GM21619 (cell line): Measurements from ENCODE around the gene MLH1.
A peak's percentile ranks its signal among the peaks of the same experiment; 100 is the strongest.

Experiments used
- ATAC-seq: cut with Tn5 transposase; IDR thresholded peaks from one replicate; pipeline ENCODE4 v1.9.1; 2021; ENCODE audit not compliant: unreplicated experiment

The MLH1 gene

GRCh38 chr3:36973139-36973538 lies 20.2 kb upstream of the MLH1 start:
- no peak for ATAC-seq

DNA sequence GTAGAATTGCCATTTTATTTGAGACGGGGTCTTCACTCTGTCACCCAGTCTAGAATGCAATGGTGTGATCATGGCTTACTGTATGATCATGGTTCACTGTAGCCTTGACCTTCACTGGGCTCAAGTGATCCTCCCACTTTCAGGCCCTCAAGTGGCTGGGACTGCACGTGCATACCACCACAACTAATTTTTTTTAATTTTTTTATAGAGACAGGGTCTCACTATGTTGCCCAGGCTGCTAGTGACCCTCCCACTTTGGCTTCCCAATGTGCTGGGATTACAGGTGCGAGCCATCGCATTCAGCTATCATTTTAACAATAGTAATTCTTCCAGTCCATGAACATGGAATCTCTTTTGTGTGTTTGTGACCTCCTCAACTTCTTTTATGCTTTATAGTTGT lies 12.3 kb upstream of the MLH1 start:
- no peak for ATAC-seq

- no peak for ATAC-seq
Observed at GRCh38 chr3:36988356-36988755, 5.0 kb upstream of the MLH1 start.

- no peak for ATAC-seq
Observed at GRCh38 chr3:36989005-36989404, 4.3 kb upstream of the MLH1 start.

- ATAC-seq: no peak
Observed at GRCh38 chr3:36989568-36989967, 3.8 kb upstream of the MLH1 start.

GRCh38 chr3:36991147-36991546 lies 2.2 kb upstream of the MLH1 start:
- ATAC-seq: no peak

- no peak for ATAC-seq
Observed at GRCh38 chr3:36991923-36992805, 1.2 kb upstream of the MLH1 start.

DNA sequence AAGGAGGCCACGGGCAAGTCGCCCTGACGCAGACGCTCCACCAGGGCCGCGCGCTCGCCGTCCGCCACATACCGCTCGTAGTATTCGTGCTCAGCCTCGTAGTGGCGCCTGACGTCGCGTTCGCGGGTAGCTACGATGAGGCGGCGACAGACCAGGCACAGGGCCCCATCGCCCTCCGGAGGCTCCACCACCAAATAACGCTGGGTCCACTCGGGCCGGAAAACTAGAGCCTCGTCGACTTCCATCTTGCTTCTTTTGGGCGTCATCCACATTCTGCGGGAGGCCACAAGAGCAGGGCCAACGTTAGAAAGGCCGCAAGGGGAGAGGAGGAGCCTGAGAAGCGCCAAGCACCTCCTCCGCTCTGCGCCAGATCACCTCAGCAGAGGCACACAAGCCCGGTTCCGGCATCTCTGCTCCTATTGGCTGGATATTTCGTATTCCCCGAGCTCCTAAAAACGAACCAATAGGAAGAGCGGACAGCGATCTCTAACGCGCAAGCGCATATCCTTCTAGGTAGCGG lies 452 bp upstream of the MLH1 start, which contains the start of gene EPM2AIP1:
TSS of gene EPM2AIP1 (minus strand) at position 326 of the 520 bp plus-strand sequence. CDS start at position 272, 54 bp downstream.
- ATAC-seq: peak; percentile 84

DNA sequence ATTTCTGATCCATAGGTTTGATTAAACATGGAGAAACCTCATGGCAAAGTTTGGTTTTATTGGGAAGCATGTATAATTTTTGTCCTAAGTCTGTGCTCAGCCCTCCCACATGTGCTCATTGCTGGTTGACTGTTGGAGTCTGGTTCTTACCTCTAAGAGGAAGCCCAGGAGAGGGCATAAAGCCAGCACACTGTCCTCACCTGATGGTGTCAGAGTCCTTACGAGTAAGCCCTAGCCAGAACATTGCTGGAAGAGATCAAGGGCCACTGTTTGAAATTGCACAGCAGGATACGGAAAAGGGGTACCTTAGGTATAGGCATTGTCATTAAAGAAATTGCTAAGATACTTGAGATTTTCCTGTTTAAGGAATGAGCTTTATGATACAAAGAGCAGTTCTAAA lies 21.3 kb downstream of the MLH1 start:
- ATAC-seq: no peak

- ATAC-seq: no peak
Observed at GRCh38 chr3:37015642-37016041, 22.3 kb downstream of the MLH1 start.

DNA sequence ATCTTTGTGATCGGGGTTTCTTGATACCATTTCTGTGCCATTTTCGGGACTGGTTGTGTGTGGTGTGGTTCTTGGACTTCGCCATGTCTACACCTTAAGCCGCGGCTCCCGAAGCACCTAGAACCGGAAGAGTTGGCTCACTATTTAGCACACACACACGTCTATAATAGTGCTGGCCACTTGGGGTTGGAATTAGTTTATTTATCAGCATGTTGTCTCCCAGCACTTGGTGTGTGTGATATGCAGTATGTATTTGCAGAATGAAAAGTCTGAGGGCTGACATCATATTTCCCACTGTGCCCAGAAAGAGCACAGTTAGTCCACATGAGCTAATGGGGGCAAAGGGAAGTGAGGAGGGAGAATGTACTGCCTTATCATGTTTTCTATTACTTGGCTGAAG lies 23.6 kb downstream of the MLH1 start:
- ATAC-seq: no peak

- no peak for ATAC-seq
Observed at GRCh38 chr3:37017683-37018082, 24.4 kb downstream of the MLH1 start.

- ATAC-seq: no peak
Observed at GRCh38 chr3:37024092-37024491, 30.8 kb downstream of the MLH1 start.

DNA sequence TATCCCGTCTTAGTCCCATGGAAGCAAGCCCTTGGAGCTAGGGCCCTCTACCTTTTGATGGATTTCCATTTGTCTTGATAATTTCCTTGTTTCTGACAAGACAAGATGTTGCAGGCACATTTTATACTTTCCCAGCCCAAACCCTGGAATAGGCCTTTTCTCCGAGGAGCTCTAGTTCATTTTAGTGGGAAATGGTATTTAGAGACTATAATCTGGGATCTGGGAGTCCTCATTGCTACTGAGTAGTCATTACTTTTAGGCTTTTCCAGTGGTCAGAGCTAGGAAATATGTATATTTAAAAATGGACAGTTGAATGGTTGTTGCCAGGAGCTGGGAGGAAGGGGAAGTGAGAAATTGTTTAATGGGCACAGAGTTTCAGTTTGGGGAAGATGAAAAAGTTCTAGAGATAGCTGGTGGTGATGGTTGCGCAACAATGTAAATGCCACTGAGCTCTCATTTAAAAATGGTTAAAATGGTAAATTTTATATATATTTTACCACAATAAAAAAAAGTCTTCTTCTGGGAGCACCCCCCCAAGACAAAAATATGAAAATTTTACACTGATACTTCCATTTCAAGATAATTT lies 31.6 kb downstream of the MLH1 start:
- ATAC-seq: no peak

GRCh38 chr3:37025561-37026335 lies 32.4 kb downstream of the MLH1 start:
- no peak for ATAC-seq

DNA sequence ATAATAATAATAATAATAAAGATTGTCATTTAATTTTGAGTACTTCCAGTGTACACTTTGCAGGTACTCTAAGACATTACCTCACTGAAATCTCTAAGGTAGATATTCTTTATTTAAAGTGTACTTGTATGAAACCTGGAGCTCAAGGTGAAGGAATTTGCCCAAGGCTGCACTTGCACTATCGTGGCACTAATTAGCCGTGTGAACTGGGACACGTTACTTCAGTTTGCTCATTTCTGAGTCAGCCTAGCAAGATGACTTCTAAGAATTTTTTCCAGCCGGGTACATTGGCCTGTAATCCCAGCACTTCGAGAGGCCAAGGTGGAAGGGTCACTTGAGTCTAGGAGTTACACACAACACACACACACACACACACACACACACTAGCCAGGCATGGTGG lies 33.5 kb downstream of the MLH1 start:
- ATAC-seq: no peak

DNA sequence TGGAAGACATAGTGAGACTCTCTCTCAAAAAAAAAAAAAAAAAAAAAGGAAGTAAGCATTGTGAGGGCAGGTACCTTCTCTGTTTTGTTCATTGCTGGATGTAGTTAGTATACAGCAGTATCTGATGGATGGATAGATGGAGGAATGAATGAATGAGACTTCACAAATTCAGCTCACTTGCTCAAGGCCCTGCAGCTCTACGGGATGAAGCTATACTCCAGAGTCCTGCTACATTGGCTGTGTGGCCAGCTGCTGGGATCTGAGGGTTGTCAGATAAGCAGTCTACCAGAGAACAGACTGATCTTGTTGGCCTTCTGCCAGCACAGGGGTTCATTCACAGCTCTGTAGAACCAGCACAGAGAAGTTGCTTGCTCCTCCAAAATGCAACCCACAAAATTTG lies 35.0 kb downstream of the MLH1 start:
- no peak for ATAC-seq

GRCh38 chr3:37029111-37029510 lies 35.8 kb downstream of the MLH1 start:
- no peak for ATAC-seq

DNA sequence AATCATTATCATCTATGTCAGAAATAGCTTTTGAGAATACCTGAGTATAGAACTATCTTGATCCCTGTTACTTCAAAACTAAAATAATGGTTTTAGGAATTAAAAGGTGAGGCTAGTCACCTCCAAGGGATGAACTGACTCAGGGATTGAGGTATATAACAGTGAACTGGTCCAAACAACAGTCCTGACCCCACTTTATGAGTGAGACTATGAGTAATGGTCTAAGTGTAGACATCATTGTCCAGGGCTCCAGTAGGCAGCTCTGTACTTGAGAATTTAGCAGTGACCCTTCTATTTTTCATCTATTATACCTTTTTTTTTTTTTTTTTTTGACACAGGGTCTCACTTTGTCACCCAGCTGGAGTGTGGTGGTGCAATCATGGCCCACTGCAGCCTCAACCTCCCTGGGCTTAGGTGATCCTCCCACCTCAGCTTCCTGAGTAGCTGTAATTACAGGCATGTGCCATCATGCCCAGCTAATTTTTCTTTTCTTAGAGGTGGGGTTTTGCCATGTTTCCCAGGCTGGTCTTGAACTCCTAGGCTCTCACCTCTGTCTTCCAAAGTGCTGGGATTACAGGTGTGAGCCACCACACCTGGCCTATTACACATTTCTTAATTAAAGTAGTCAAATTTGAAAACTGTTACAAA lies 36.3 kb downstream of the MLH1 start:
- no peak for ATAC-seq

DNA sequence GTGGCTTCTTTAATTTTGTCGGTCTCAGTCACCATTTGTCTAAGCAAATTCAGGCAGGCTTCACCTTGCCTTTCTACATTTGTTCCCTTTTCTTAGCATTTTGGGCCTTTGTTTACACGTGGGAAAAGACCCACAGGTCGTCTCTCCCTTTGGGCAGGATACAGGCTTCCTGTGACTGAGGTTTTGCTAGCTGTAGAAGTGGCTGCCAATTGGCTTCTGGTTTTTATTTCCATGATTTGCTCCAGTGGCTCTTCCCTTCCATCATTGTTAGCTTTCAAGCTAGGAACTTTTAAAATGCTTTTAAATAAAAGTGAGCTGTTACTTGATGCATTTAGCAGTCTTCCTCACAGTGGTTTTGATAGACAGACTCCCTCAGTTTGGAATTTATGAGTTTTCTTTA lies 37.3 kb downstream of the MLH1 start:
- ATAC-seq: no peak

GRCh38 chr3:37031096-37031682 lies 37.9 kb downstream of the MLH1 start:
- no peak for ATAC-seq
